HFF-Myc (cell line): ENCODE measurements around the gene TMEM9.

Experiments used
- DNase-seq: peaks from one replicate; pipeline ENCODE4 v3.0.0-alpha.2; 2011; ENCODE audit warnings: low read depth; ENCODE audit errors: extremely low read depth
- H3K4me3 ChIP-seq: replicated peaks from 2 replicates; pipeline ENCODE4 v1.5.1; 2011; ENCODE audit warnings: low read depth, mild to moderate bottlenecking, control low read depth, low read length
- TF ChIP-seq, protein P1 (sequence below): IDR thresholded peaks from 2 replicates; pipeline ENCODE4 v1.5.1; 2012; ENCODE audit warnings: mild to moderate bottlenecking, low read depth, low read length, control low read depth; ENCODE audit errors: missing control alignments

TMEM9 gene

DNA sequence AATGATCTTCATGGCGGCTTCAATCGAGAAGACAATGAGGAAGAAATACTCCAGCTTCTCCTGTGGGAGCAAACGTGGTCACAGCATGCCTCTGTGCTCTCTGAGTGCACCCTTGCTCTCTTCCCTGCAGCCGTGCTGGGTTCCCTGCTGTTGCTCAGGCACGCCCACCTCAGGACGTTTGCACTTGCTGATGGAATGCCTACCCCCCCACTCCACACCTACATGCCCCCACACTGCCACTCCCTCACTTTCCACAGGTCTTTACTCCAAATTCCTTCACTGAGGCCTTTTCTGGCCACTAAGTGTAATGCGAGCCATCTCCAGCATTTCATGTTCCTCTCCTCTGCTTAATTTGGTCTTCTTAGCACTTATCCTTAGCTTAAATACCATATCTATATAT lies 60.3 kb downstream of the TMEM9 start:
- H3K4me3 ChIP-seq, result no peak overlapping the region
- no peak for DNase-seq
- TF ChIP-seq, protein P1, sequence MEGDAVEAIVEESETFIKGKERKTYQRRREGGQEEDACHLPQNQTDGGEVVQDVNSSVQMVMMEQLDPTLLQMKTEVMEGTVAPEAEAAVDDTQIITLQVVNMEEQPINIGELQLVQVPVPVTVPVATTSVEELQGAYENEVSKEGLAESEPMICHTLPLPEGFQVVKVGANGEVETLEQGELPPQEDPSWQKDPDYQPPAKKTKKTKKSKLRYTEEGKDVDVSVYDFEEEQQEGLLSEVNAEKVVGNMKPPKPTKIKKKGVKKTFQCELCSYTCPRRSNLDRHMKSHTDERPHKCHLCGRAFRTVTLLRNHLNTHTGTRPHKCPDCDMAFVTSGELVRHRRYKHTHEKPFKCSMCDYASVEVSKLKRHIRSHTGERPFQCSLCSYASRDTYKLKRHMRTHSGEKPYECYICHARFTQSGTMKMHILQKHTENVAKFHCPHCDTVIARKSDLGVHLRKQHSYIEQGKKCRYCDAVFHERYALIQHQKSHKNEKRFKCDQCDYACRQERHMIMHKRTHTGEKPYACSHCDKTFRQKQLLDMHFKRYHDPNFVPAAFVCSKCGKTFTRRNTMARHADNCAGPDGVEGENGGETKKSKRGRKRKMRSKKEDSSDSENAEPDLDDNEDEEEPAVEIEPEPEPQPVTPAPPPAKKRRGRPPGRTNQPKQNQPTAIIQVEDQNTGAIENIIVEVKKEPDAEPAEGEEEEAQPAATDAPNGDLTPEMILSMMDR, result no peak

GRCh38 chr1:201093561-201093960 lies 60.7 kb downstream of the TMEM9 start:
- TF ChIP-seq, protein P1, result no peak
- H3K4me3 ChIP-seq, result no peak overlapping the region
- no peak for DNase-seq

DNA sequence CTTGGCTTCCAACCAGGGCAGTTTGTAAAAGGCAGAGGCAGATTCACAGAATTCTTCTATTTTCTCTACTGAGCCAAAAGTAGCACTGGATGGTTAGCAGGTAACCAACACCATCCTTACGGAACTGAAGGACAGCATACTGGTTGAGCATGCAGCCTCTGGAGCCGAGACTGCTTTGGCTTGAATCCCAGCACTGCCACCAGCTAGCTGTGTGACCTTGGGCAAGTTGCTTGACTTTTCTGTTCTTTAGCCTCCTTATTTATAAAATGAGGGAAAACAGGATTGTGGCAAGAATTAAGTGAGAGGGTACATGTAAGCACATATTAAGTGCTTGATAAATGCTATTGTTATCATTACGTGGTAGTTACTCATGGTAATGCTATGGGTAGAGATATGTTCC lies 61.5 kb downstream of the TMEM9 start:
- TF ChIP-seq, protein P1, result no peak
- no peak overlapping the region for H3K4me3 ChIP-seq
- no peak for DNase-seq

DNA sequence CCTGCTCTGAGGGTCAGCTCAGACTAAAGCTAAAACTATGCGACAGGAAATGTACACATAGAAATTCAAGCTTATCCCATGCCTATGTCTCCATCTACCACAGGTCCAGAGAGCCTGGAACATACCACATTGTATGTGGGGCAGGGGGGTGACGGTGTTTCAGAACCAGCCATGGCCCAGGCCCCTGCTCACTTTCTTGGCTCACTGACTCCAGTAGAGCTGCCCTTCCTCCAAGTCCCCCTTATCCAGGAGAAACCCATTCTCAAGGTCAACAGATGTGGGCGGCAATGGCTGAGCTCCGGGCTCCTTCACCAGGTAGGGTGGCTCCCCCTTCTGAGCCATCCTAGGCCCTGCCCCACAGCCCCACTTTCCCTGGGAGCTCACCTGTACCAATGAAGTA lies 63.0 kb downstream of the TMEM9 start:
- TF ChIP-seq, protein P1, result no peak
- DNase-seq, result no peak
- no peak overlapping the region for H3K4me3 ChIP-seq

GRCh38 chr1:201090541-201090940 lies 63.7 kb downstream of the TMEM9 start:
- DNase-seq, result no peak
- TF ChIP-seq, protein P1, result no peak
- H3K4me3 ChIP-seq, result no peak overlapping the region

GRCh38 chr1:201089596-201089995 lies 64.7 kb downstream of the TMEM9 start:
- DNase-seq, result no peak
- H3K4me3 ChIP-seq, result no peak overlapping the region
- TF ChIP-seq, protein P1, result no peak

DNA sequence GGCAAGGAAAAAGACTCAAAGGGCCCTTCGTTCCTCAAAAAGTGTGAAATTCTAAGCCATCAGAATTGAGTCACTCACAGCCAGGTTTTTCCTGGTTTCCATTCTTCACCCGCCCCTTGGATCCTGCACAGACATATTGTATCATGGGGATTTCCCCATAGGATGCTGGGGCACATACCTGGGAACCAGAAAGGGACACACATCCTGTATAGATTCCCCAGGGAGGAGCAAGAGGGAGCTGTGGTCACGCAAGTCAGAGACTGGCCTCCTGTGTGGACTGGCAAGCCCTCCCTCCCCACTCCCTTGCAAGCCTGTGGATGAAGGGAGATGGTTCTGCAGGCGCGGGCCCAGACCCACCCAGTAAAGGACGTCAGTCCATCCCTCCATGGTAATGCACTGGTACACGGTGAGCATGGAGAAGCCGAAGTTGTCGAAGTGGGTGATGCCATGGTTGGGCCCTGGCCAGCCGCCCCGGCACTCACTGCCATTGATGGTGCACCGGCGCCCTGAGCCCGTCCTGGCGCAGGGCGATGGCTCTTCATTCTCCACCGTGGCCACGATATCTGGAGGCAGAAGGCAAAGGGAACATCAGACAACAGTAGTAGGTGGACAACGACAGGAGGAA lies 65.3 kb downstream of the TMEM9 start:
- H3K4me3 ChIP-seq, result no peak overlapping the region
- no peak for DNase-seq
- TF ChIP-seq, protein P1, result no peak
